Measurements from ENCODE around the gene CCDC102B. TPM values are rescaled to one million over a fixed set of nuclear protein-coding genes. Genes with fewer than 3 reads are reported as not detected.

Gene CCDC102B
- total RNA-seq, 1 experiment from 2014 or later, result 0.92 TPM

DNA sequence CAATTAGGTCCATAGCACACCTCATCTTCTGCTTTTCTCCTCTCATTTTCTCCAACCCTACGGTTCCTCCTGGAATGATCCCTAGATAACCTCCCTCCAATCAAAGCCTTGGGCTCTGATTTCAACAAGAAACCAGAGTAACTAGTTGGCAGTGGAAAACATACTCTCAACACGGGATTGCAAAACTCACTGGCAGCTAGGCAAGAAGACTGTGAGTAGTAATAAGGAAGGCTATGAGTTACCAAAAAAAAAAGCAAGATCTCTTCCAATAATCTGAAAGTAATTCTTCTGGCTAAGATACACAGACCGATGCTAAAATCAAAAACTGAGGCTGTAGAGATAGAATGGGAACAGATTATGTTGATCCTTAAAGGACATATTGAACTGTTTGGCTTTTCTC lies 28.4 kb upstream of the CCDC102B start:
- in situ Hi-C loops (cut with HindIII; ENCODE audit: low pct_unique_long_range_greater_than_20kb, low sequenced_read_pairs) (no loop called here), intact Hi-C loops (cut with micrococcal nuclease; ENCODE audit: unreplicated experiment) (no loop called here)
- DNase-seq (ENCODE audit: low read depth, low spot score) (no peak), ATAC-seq (no peak)
- H3K9me3 ChIP-seq (ENCODE audit: control insufficient read depth, insufficient read depth, low read depth, low read length), result no peaks in the 10 kb centered on the region
- TF ChIP-seq, protein P1, sequence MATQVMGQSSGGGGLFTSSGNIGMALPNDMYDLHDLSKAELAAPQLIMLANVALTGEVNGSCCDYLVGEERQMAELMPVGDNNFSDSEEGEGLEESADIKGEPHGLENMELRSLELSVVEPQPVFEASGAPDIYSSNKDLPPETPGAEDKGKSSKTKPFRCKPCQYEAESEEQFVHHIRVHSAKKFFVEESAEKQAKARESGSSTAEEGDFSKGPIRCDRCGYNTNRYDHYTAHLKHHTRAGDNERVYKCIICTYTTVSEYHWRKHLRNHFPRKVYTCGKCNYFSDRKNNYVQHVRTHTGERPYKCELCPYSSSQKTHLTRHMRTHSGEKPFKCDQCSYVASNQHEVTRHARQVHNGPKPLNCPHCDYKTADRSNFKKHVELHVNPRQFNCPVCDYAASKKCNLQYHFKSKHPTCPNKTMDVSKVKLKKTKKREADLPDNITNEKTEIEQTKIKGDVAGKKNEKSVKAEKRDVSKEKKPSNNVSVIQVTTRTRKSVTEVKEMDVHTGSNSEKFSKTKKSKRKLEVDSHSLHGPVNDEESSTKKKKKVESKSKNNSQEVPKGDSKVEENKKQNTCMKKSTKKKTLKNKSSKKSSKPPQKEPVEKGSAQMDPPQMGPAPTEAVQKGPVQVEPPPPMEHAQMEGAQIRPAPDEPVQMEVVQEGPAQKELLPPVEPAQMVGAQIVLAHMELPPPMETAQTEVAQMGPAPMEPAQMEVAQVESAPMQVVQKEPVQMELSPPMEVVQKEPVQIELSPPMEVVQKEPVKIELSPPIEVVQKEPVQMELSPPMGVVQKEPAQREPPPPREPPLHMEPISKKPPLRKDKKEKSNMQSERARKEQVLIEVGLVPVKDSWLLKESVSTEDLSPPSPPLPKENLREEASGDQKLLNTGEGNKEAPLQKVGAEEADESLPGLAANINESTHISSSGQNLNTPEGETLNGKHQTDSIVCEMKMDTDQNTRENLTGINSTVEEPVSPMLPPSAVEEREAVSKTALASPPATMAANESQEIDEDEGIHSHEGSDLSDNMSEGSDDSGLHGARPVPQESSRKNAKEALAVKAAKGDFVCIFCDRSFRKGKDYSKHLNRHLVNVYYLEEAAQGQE (IDR thresholded peaks at IDR 0.05; ENCODE audit: insufficient read depth in 1 of 2, low read depth in 2 of 2, low read length in 1 of 2), result no peak
- no peak for TF ChIP-seq POLR2AphosphoS5 (IDR thresholded peaks at IDR 0.05; ENCODE audit: low read depth, low read length)
- TF ChIP-seq SIN3A (IDR thresholded peaks at IDR 0.05; ENCODE audit: borderline replicate concordance, insufficient read depth, low read depth, low read length), result no peak
- no peak for TF ChIP-seq TCF7L2 (IDR thresholded peaks at IDR 0.05; ENCODE audit: low read depth, low read length)
- TF ChIP-seq, protein P2, sequence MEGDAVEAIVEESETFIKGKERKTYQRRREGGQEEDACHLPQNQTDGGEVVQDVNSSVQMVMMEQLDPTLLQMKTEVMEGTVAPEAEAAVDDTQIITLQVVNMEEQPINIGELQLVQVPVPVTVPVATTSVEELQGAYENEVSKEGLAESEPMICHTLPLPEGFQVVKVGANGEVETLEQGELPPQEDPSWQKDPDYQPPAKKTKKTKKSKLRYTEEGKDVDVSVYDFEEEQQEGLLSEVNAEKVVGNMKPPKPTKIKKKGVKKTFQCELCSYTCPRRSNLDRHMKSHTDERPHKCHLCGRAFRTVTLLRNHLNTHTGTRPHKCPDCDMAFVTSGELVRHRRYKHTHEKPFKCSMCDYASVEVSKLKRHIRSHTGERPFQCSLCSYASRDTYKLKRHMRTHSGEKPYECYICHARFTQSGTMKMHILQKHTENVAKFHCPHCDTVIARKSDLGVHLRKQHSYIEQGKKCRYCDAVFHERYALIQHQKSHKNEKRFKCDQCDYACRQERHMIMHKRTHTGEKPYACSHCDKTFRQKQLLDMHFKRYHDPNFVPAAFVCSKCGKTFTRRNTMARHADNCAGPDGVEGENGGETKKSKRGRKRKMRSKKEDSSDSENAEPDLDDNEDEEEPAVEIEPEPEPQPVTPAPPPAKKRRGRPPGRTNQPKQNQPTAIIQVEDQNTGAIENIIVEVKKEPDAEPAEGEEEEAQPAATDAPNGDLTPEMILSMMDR (IDR thresholded peaks at IDR 0.05), result no peak
- no peaks in the 10 kb centered on the region for H3K4me1 ChIP-seq (ENCODE audit: control insufficient read depth, insufficient read depth, low read length)
- POLR2A ChIA-PET, result no interaction called here
- CTCF ChIA-PET, result no interaction called here
- H3K27ac ChIP-seq (ENCODE audit: low read length), result no peak overlapping the region
- H3K36me3 ChIP-seq (ENCODE audit: control insufficient read depth, insufficient read depth, low read length), result no peaks in the 10 kb centered on the region
- H3K4me3 ChIP-seq (ENCODE audit: low read depth in 2 of 2, low read length in 2 of 2), result no peak overlapping the region
- no peaks in the 10 kb centered on the region for H3K27me3 ChIP-seq (ENCODE audit: control insufficient read depth, insufficient read depth, low read length)
- no TSS peak for BruUV-seq (replicated peaks)

DNA sequence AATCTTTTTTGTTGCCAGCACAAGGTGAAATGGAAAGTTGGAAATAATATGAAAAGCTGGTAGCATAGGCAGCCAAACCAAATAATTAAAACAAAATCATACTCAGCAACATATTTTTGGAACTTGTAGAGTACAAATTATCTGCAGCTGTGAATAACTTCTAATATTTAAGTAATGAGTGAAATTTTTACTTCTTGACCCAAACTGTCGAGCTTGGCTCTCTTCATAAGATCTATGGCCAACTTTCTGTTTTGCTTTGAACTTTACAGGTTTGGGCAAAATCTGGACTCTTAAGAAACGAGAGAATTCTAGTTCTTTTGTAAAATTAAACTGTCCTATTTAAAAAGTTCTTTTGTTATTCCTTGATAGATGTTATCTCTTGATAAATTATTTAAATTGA lies 25.6 kb upstream of the CCDC102B start:
- CTCF ChIA-PET, result no interaction called here
- BruUV-seq (replicated peaks), result no TSS peak
- POLR2A ChIA-PET, result no interaction called here

More for the DNA sequence above, 25.6 kb upstream of the CCDC102B start:
- intact Hi-C loops (cut with micrococcal nuclease; ENCODE audit: unreplicated experiment), result no loop called here
- no peak overlapping the region for H3K4me3 ChIP-seq (ENCODE audit: low read depth in 2 of 2, low read length in 2 of 2)
- no peaks in the 10 kb centered on the region for H3K27me3 ChIP-seq (ENCODE audit: control insufficient read depth, insufficient read depth, low read length)
- no peaks in the 10 kb centered on the region for H3K36me3 ChIP-seq (ENCODE audit: control insufficient read depth, insufficient read depth, low read length)
- in situ Hi-C loops (cut with HindIII; ENCODE audit: low pct_unique_long_range_greater_than_20kb, low sequenced_read_pairs), result no loop called here
- ATAC-seq (no peak), DNase-seq (ENCODE audit: low read depth, low spot score) (no peak)
- TF ChIP-seq, protein P1 (IDR thresholded peaks at IDR 0.05; ENCODE audit: insufficient read depth in 1 of 2, low read depth in 2 of 2, low read length in 1 of 2), result no peak
- TF ChIP-seq, protein P2 (IDR thresholded peaks at IDR 0.05), result no peak
- no peak for TF ChIP-seq SIN3A (IDR thresholded peaks at IDR 0.05; ENCODE audit: borderline replicate concordance, insufficient read depth, low read depth, low read length)
- TF ChIP-seq POLR2AphosphoS5 (IDR thresholded peaks at IDR 0.05; ENCODE audit: low read depth, low read length), result no peak
- no peak for TF ChIP-seq TCF7L2 (IDR thresholded peaks at IDR 0.05; ENCODE audit: low read depth, low read length)
- H3K27ac ChIP-seq (ENCODE audit: low read length), result no peak overlapping the region
- H3K4me1 ChIP-seq (ENCODE audit: control insufficient read depth, insufficient read depth, low read length), result no peaks in the 10 kb centered on the region
- H3K9me3 ChIP-seq (ENCODE audit: control insufficient read depth, insufficient read depth, low read depth, low read length), result no peaks in the 10 kb centered on the region

Data from Panc1 (cell line).